Measurements from ENCODE around the gene IRF9.

The IRF9 gene

DNA sequence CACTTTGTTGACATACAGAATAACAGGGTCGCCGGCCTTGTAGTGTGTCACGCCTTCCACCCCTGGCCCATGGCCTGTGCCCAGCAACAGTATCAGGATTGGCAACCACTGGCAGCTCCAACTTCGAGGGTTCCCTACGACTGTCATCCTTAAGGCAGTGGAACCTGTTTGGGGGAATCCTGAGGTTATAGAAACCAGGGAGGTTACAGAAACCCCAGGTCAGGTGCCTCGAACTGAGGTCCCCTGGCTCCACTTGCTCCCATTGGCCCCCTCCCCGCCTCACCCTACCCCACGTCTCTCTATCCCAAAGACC, 33.8 kb downstream of the IRF9 start:
- H3K27me3 ChIP-seq (ENCODE audit: insufficient read depth, low read length): no peaks in the 10 kb centered on the region
- peak overlapping the region; percentile 89 for H3K4me3 ChIP-seq (ENCODE audit: low read depth, low read length, poor library complexity, severe bottlenecking)
- H3K79me2 ChIP-seq (ENCODE audit: insufficient read depth, low read length): no peaks in the 10 kb centered on the region
- peaks cover 31% of the 10 kb centered on the region for H3K36me3 ChIP-seq (ENCODE audit: insufficient read depth, low read length)
- H3K9me3 ChIP-seq (ENCODE audit: low read length): 0 out of 2 replicates have a peak, but pooled peaks cover 3% of the 10 kb centered on the region
- peak overlapping the region; percentile 96 for H3K9ac ChIP-seq (ENCODE audit: low read length)
- peak overlapping the region; percentile 92 for H3K27ac ChIP-seq (ENCODE audit: low read depth, low read length, poor library complexity, severe bottlenecking)
- H3K9me2 ChIP-seq (ENCODE audit: low read depth, low read length): no peaks in the 10 kb centered on the region
- H3F3A ChIP-seq (ENCODE audit: insufficient read depth, low read length): no peaks in the 10 kb centered on the region
- peak overlapping the region; percentile 97 for H3K4me2 ChIP-seq (ENCODE audit: low read length)
- no peaks in the 10 kb centered on the region for H4K20me1 ChIP-seq (ENCODE audit: insufficient read depth, low read length)
- TF ChIP-seq, protein P1, sequence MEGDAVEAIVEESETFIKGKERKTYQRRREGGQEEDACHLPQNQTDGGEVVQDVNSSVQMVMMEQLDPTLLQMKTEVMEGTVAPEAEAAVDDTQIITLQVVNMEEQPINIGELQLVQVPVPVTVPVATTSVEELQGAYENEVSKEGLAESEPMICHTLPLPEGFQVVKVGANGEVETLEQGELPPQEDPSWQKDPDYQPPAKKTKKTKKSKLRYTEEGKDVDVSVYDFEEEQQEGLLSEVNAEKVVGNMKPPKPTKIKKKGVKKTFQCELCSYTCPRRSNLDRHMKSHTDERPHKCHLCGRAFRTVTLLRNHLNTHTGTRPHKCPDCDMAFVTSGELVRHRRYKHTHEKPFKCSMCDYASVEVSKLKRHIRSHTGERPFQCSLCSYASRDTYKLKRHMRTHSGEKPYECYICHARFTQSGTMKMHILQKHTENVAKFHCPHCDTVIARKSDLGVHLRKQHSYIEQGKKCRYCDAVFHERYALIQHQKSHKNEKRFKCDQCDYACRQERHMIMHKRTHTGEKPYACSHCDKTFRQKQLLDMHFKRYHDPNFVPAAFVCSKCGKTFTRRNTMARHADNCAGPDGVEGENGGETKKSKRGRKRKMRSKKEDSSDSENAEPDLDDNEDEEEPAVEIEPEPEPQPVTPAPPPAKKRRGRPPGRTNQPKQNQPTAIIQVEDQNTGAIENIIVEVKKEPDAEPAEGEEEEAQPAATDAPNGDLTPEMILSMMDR (IDR thresholded peaks at IDR 0.05; ENCODE audit: low read length): no peak
- TF ChIP-seq EZH2 (IDR thresholded peaks at IDR 0.05; ENCODE audit: borderline replicate concordance, low read length): no peak
- H3K4me1 ChIP-seq (ENCODE audit: insufficient read depth, low read length, severe bottlenecking): peaks cover 29% of the 10 kb centered on the region
- H2AFZ ChIP-seq (ENCODE audit: low read length): no peak overlapping the region

DNA sequence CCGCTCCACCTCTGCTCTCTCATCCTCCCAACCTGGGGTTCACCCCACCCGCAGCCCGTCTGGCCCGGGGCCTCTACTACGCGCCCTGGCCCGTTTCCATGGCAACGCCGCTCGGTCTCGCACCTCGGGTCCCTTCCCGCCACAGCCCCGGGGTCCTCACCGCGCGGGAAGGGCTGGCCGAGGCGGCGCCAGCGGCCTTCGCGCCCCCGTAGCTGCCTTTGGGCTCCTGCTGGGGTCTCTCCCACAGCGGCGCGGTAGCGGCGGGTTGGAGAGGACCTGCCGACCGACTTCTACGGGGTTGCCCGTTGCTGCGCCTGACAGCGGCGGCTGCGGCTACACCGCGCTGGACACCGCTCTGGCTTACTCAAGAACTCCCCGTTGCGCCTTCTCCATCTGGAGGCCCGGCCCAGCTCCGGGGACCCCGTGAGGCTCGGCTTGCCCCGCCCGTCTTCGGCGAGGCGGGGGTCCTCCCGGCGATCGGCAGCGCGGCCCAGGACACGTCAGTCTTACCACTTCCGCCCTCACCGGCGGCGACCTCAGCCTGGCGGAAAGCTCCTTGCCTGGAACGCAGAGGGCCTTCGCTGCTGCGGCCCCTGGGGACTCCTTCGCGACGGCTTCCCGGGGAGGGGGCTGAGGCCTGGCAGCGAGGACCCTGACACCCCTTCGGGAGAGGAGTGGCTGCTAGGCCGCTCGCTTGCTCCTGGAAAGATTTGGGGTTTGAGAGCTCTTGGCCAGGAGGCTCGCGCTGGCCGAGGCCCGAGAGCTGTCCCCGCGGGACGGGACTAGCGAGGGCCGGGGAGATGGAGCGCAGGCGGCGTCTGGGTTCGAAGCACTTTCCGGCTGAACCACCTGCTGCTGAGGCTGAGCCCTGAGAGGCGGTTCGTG, 34.4 kb downstream of the IRF9 start, which contains the start of gene TM9SF1:
Gene TM9SF1, minus strand, starts transcription at position 256 of the 885 bp plus-strand sequence. CDS start 422 bp downstream, outside the sequence.
- H2AFZ ChIP-seq (ENCODE audit: low read length): no peak within 1 kb of the TSS
- no peaks in the 10 kb centered on the region for H3K79me2 ChIP-seq (ENCODE audit: insufficient read depth, low read length)

DNA sequence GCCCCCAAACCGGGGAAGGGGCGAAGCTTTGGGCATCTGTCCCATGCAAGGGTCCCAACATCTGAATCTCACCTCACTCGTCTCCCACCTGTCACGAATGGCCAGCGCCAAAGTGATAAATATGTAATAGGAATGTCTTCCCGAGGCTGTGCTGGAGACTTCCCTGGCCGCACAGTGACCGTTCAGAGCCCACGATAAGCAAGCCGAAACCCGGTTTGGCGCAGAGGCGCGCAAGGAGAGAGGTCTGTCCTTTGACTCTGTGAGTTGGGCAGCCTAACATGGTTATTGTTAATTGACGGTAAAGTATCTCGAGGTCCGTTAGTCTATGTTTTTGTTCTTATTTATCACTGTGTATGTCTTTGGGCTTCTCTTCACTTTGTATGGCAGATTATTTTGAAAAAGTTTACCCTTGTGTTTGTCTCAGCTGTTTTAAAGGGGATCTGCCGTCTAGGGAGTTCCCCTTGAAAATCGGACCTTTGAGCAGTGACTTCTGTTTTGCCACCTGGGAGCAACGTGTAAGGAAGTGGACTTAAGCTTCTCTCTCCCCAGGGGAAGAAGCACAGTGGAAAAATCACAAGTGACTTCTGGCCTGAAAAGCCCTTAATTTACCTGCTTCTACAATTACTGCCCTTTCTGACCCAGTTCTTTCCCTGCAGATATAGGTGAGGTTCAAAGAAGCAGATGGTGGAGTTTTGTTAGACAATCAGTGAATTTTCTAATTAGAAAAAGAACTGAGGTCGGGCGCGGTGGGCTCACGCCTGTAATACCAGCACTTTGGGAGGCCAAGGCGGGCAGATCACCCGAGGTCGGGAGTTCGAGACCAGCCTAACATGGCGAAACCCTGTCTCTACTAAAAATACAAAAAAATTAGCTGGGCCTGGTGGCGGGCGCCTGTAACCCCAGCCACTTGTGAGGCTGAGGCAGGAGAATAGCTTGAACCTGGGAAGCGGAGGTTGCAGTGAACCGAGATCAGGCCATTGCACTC, 35.3 kb downstream of the IRF9 start:
- peak overlapping the region; percentile 97 for H3K4me2 ChIP-seq (ENCODE audit: low read length)
- peaks cover 29% of the 10 kb centered on the region for H3K4me1 ChIP-seq (ENCODE audit: insufficient read depth, low read length, severe bottlenecking)
- H3K27ac ChIP-seq (ENCODE audit: low read depth, low read length, poor library complexity, severe bottlenecking): peak overlapping the region; percentile 92
- no peaks in the 10 kb centered on the region for H3K9me2 ChIP-seq (ENCODE audit: low read depth, low read length)
- peak overlapping the region; percentile 89 for H3K4me3 ChIP-seq (ENCODE audit: low read depth, low read length, poor library complexity, severe bottlenecking)
- H3K9me3 ChIP-seq (ENCODE audit: low read length): peaks cover 4% of the 10 kb centered on the region; the same call in 1 of the 2 replicates
- no peak overlapping the region for H2AFZ ChIP-seq (ENCODE audit: low read length)
- no peaks in the 10 kb centered on the region for H3F3A ChIP-seq (ENCODE audit: insufficient read depth, low read length)
- peaks cover 39% of the 10 kb centered on the region for H3K36me3 ChIP-seq (ENCODE audit: insufficient read depth, low read length)
- H4K20me1 ChIP-seq (ENCODE audit: insufficient read depth, low read length): no peaks in the 10 kb centered on the region
- no peaks in the 10 kb centered on the region for H3K27me3 ChIP-seq (ENCODE audit: insufficient read depth, low read length)
- no peaks in the 10 kb centered on the region for H3K79me2 ChIP-seq (ENCODE audit: insufficient read depth, low read length)
- no peak for TF ChIP-seq EZH2 (IDR thresholded peaks at IDR 0.05; ENCODE audit: borderline replicate concordance, low read length)
- TF ChIP-seq, protein P1 (IDR thresholded peaks at IDR 0.05; ENCODE audit: low read length): no peak
- H3K9ac ChIP-seq (ENCODE audit: low read length): peak overlapping the region; percentile 96

More for the DNA sequence above, 34.4 kb downstream of the IRF9 start, which contains the start of gene TM9SF1:
- H3K27me3 ChIP-seq (ENCODE audit: insufficient read depth, low read length): no peaks in the 10 kb centered on the region
- H3K4me1 ChIP-seq (ENCODE audit: insufficient read depth, low read length, severe bottlenecking): peaks cover 29% of the 10 kb centered on the region
- peak within 1 kb of the TSS; percentile 92 for H3K27ac ChIP-seq (ENCODE audit: low read depth, low read length, poor library complexity, severe bottlenecking)
- H3K4me2 ChIP-seq (ENCODE audit: low read length): peak within 1 kb of the TSS; percentile 97
- H3K9me3 ChIP-seq (ENCODE audit: low read length): 0 out of 2 replicates have a peak, but pooled peaks cover 3% of the 10 kb centered on the region
- H3K9ac ChIP-seq (ENCODE audit: low read length): peak within 1 kb of the TSS; percentile 96
- TF ChIP-seq EZH2 (IDR thresholded peaks at IDR 0.05; ENCODE audit: borderline replicate concordance, low read length): no peak
- TF ChIP-seq, protein P1 (IDR thresholded peaks at IDR 0.05; ENCODE audit: low read length): no peak
- H4K20me1 ChIP-seq (ENCODE audit: insufficient read depth, low read length): no peaks in the 10 kb centered on the region
- H3K9me2 ChIP-seq (ENCODE audit: low read depth, low read length): no peaks in the 10 kb centered on the region
- peaks cover 34% of the 10 kb centered on the region for H3K36me3 ChIP-seq (ENCODE audit: insufficient read depth, low read length)
- H3K4me3 ChIP-seq (ENCODE audit: low read depth, low read length, poor library complexity, severe bottlenecking): peak within 1 kb of the TSS; percentile 89
- no peaks in the 10 kb centered on the region for H3F3A ChIP-seq (ENCODE audit: insufficient read depth, low read length)

All from OCI-LY1 (cell line).